Measurements from ENCODE around the gene GINS2. TPM values are rescaled to one million over a fixed set of nuclear protein-coding genes. Genes with fewer than 3 reads are reported as not detected.
A peak's percentile ranks its signal among the peaks of the same experiment; 100 is the strongest.

The GINS2 gene
- total RNA-seq, 1 experiment from 2014 or later, result 52.7 TPM

- no CpG with 5 or more reads among the region's 32 CpGs for WGBS (ENCODE audit: extremely low coverage, insufficient read length, low lambda C conversion rate)
- Histone ChIP-seq H4K20me1 (ENCODE audit: control insufficient read depth, insufficient read depth, insufficient read length) (no peaks in the 10 kb centered on the region), H3K79me2 (ENCODE audit: insufficient read depth, low read length) (peaks cover 5% of the 10 kb centered on the region; the same call in 1 of the 2 replicates)
Measured at GRCh38 chr16:85642762-85643358, 45.9 kb downstream of the GINS2 start.

More at GRCh38 chr16:85642762-85643358, 45.9 kb downstream of the GINS2 start:
- Histone ChIP-seq H2BK20ac (ENCODE audit: low read depth, low read length, poor library complexity, severe bottlenecking) (no peak overlapping the region), H3T11ph (ENCODE audit: low read length) (no peak overlapping the region), H2BK15ac (ENCODE audit: low read depth, low read length) (no peak overlapping the region), H3K27ac (ENCODE audit: insufficient read length, low read depth, low read length) (no peak overlapping the region), H3K9me3 (ENCODE audit: control insufficient read depth, low read depth, low read length) (no peaks in the 10 kb centered on the region), H3K18ac (ENCODE audit: insufficient read length, low read depth, low read length) (no peak overlapping the region), H4K91ac (ENCODE audit: insufficient read length, low read depth, low read length) (no peak overlapping the region), H3K56ac (ENCODE audit: insufficient read length, low read depth, low read length) (no peak overlapping the region), H3K4ac (ENCODE audit: low read depth, low read length) (no peak overlapping the region), H3K14ac (ENCODE audit: insufficient read depth, low read length) (no peak overlapping the region; the same call in 1 of the 2 replicates), H2BK5ac (ENCODE audit: insufficient read length, low read length) (no peak overlapping the region), H3K79me1 (ENCODE audit: insufficient read depth, low read depth, low read length, poor library complexity, severe bottlenecking) (peaks cover 9% of the 10 kb centered on the region), H3K9ac (ENCODE audit: extremely low read depth, insufficient read length, low read length) (no peak overlapping the region), H3K23ac (ENCODE audit: insufficient read length, low read depth, low read length) (no peak overlapping the region), H3K4me2 (ENCODE audit: insufficient read depth, insufficient read length, low read length) (no peak overlapping the region), H3K23me2 (ENCODE audit: insufficient read length, low read depth, low read length, poor library complexity, severe bottlenecking) (no peaks in the 10 kb centered on the region), H2BK120ac (ENCODE audit: low read depth, low read length, poor library complexity, severe bottlenecking) (no peak overlapping the region), H3K27me3 (ENCODE audit: insufficient read depth, low read length) (no peaks in the 10 kb centered on the region), H2AK5ac (ENCODE audit: insufficient read length, low read length) (no peak overlapping the region), H2BK12ac (ENCODE audit: insufficient read length, low read depth, low read length) (no peak overlapping the region), H2AFZ (ENCODE audit: low read length) (no peak overlapping the region), H4K5ac (ENCODE audit: insufficient read length, low read depth, low read length) (no peak overlapping the region), H3K4me1 (ENCODE audit: insufficient read depth, low read length) (no peaks in the 10 kb centered on the region), H4K8ac (replicated peaks; ENCODE audit: insufficient read length, low read depth, low read length) (no peak overlapping the region)
- no peak for TF ChIP-seq CTCF (conservative IDR thresholded peaks at IDR 0.05)
- DNase-seq, result no peak
- no peaks in the 10 kb centered on the region for H3K9me3 Mint-ChIP-seq
- H3K4me3 Mint-ChIP-seq, result no peak overlapping the region
- H3K27me3 Mint-ChIP-seq (ENCODE audit: low read depth), result no peaks in the 10 kb centered on the region
- peaks cover 4 to 10% of the 10 kb centered on the region in 2 experiments; a peak in 3 of 4 replicates for H3K4me1 Mint-ChIP-seq
- peaks cover 2 to 36% (median 24%) of the 10 kb centered on the region in 3 experiments; a peak in 6 of 7 replicates for H3K36me3 Mint-ChIP-seq (ENCODE audit: insufficient read depth in 1 of 3, low read depth in 3 of 3)
- H3K27ac Mint-ChIP-seq, result peak overlapping the region in 1 of 3 experiments; percentile 66; a peak in 1 of 7 replicates
